HepG2 (cell line): ENCODE measurements around the gene ISG20. TPM values are rescaled to one million over a fixed set of nuclear protein-coding genes. Genes with fewer than 3 reads are reported as not detected.

Experiments
- ATAC-seq: fragments of 200-7000 bp; cut with Tn5 transposase; 3 replicates; pipeline ENCODE4 v1.9.1; 2020; ENCODE audit warnings: mild to moderate bottlenecking, moderate library complexity
- BruUV-seq: library from RNA; stranded (reverse); fragments of 400-500 nt; replicated peaks from 2 replicates; lab custom pipeline; 2021; lab: Mats Ljungman, UMichigan
- CTCF ChIA-PET: fragments of 300-600 bp; formaldehyde crosslinking; extraction: SDS; loops from one replicate; lab custom pipeline; 2021; ENCODE audit warnings: low total read pairs, inconsistent platforms, low intra/inter-chr PET ratio; lab: Yijun Ruan, JAX
- POLR2A ChIA-PET: fragments of 350-600 bp; sonication (Branson Sonifier 250); formaldehyde crosslinking; loops from one replicate; lab custom pipeline; 2020; ENCODE audit warnings: antibody characterized with exemption, inconsistent platforms; lab: Yijun Ruan, JAX
- DNase-seq: peaks from one replicate; pipeline ENCODE4 v3.0.0-alpha.2; 2015; ENCODE audit warnings: low spot score
- FAIRE-seq: peaks from 3 replicates; lab custom pipeline; 2011; peaks lifted over from hg19 to GRCh38; lab: Jason Lieb, UNC
- H2AFZ ChIP-seq: one replicate; pipeline ENCODE4 v1.6.1; 2011; ENCODE audit warnings: low read length, inconsistent platforms
- H3K27ac ChIP-seq: fragments of 300-600 bp; 3 replicates; pipeline ENCODE4 v1.8.0; 2011; ENCODE audit warnings: mixed run types, mild to moderate bottlenecking, mixed read lengths, low read length, inconsistent platforms; ENCODE audit not compliant: insufficient read depth; ENCODE audit errors: extremely low read length
- H3K27me3 ChIP-seq, 2 experiments: fragments of 200-600 bp in 1 of 2; 2 replicates in 1 of 2; 3 replicates in 1 of 2; pipeline versions ENCODE4 v1.6.0 to v1.8.0; 2011; ENCODE audit warnings: low read length in 2 of 2, mild to moderate bottlenecking in 2 of 2, moderate library complexity in 2 of 2, inconsistent platforms in 1 of 2; ENCODE audit not compliant: insufficient read depth in 2 of 2, control insufficient read depth in 1 of 2
- H3K36me3 ChIP-seq, 2 experiments: fragments of 200-600 bp in 1 of 2; replicated peaks in 1 of 2; 2 replicates in 1 of 2; 3 replicates in 1 of 2; pipeline versions ENCODE4 v1.5.1 to v1.8.0; 2011; ENCODE audit warnings: low read length in 2 of 2, inconsistent platforms in 1 of 2; ENCODE audit not compliant: insufficient read depth in 2 of 2, control insufficient read depth in 1 of 2
- H3K4me1 ChIP-seq: 2 replicates; pipeline ENCODE4 v1.5.1; 2012; ENCODE audit warnings: low read length, inconsistent platforms; ENCODE audit not compliant: insufficient read depth
- H3K4me2 ChIP-seq: 2 replicates; pipeline ENCODE4 v1.6.0; 2011; ENCODE audit warnings: low read depth, low read length, inconsistent platforms
- H3K4me3 ChIP-seq, 3 experiments: fragments of 200-600 bp in 1 of 3; sonication (generic), shearing (Covaris generic) in 1 of 3; replicated peaks in 1 of 3; 2 replicates each; pipeline ENCODE4 v1.5.1; 2011 to 2016; ENCODE audit warnings: low read length in 3 of 3, inconsistent platforms in 2 of 3, low read depth in 2 of 3, mild to moderate bottlenecking in 2 of 3, control low read depth in 1 of 3, mixed read lengths in 1 of 3; ENCODE audit not compliant: insufficient read depth in 1 of 3
- H3K79me2 ChIP-seq: one replicate; pipeline ENCODE4 v1.6.1; 2011; ENCODE audit warnings: low read length, inconsistent platforms; ENCODE audit not compliant: insufficient read depth
- H3K9ac ChIP-seq: 2 replicates; pipeline ENCODE4 v1.6.0; 2011; ENCODE audit warnings: mild to moderate bottlenecking, low read depth, low read length, inconsistent platforms; ENCODE audit not compliant: insufficient read depth
- H3K9me3 ChIP-seq: 2 replicates; pipeline ENCODE4 v1.5.1; 2012; ENCODE audit warnings: mild to moderate bottlenecking, low read length
- H4K20me1 ChIP-seq: 2 replicates; pipeline ENCODE4 v1.6.0; 2011; ENCODE audit warnings: inconsistent platforms, mild to moderate bottlenecking, low read length, moderate library complexity; ENCODE audit not compliant: insufficient read depth
- AGO1 ChIP-seq: fragments of 200-400 bp; formaldehyde crosslinking; IDR thresholded peaks from 2 replicates; pipeline ENCODE4 v1.6.1; 2017; ENCODE audit warnings: mild to moderate bottlenecking, low read depth, low read length, moderate library complexity; ENCODE audit not compliant: poor library complexity, severe bottlenecking
- ARNTL ChIP-seq: sonication (generic); formaldehyde crosslinking; IDR thresholded peaks from 2 replicates; pipeline ENCODE4 v1.4.0; 2020; ENCODE audit warnings: mild to moderate bottlenecking, missing genetic modification reagents
- ASH2L ChIP-seq: fragments of 300-600, 200-600 bp; sonication (generic); IDR thresholded peaks from 2 replicates; pipeline ENCODE4 v1.7.0; 2017; ENCODE audit warnings: low read depth, mild to moderate bottlenecking, moderate library complexity, mixed read lengths, low read length; ENCODE audit not compliant: insufficient read length
- CTCF ChIP-seq: sonication (generic); formaldehyde crosslinking; IDR thresholded peaks from 2 replicates; pipeline ENCODE4 v1.5.0; 2020; ENCODE audit warnings: mild to moderate bottlenecking, missing genetic modification reagents, moderate library complexity
- HNF4A ChIP-seq: sonication (generic); formaldehyde crosslinking; IDR thresholded peaks from 2 replicates; pipeline ENCODE4 v1.4.0; 2020; ENCODE audit warnings: missing genetic modification reagents
- PHF8 ChIP-seq: sonication (generic); formaldehyde crosslinking; IDR thresholded peaks from 2 replicates; pipeline ENCODE4 v1.5.0; 2020; ENCODE audit warnings: missing genetic modification reagents
- RAD21 ChIP-seq: fragments of 450-650 bp; formaldehyde crosslinking; IDR thresholded peaks from 2 replicates; pipeline ENCODE4 v1.5.0; 2020; ENCODE audit warnings: mild to moderate bottlenecking
- SALL1 ChIP-seq: sonication (generic); formaldehyde crosslinking; IDR thresholded peaks from 2 replicates; pipeline ENCODE4 v1.8.0; 2022; ENCODE audit warnings: mild to moderate bottlenecking, missing genetic modification reagents
- SIX4 ChIP-seq: sonication (generic); formaldehyde crosslinking; IDR thresholded peaks from 2 replicates; pipeline ENCODE4 v1.4.0; 2020; ENCODE audit warnings: missing genetic modification reagents
- SMC3 ChIP-seq: IDR thresholded peaks from 2 replicates; pipeline ENCODE4 v1.6.1; 2011; ENCODE audit warnings: low read length, improper control_type of control experiment
- STAG1 ChIP-seq: sonication (generic); formaldehyde crosslinking; IDR thresholded peaks from 2 replicates; pipeline ENCODE4 v1.4.0; 2020; ENCODE audit warnings: missing genetic modification reagents
- TEAD3 ChIP-seq: optimal IDR thresholded peaks from 2 replicates; pipeline ENCODE3; 2016; ENCODE audit warnings: borderline replicate concordance
- TFE3 ChIP-seq: IDR thresholded peaks from 2 replicates; pipeline ENCODE4 v1.6.1; 2016
- ZNF251 ChIP-seq: sonication (generic); formaldehyde crosslinking; IDR thresholded peaks from 2 replicates; pipeline ENCODE4 v1.9.0; 2021; ENCODE audit warnings: mild to moderate bottlenecking, missing genetic modification reagents
- ZNF644 ChIP-seq: IDR thresholded peaks from 2 replicates; pipeline ENCODE4 v1.6.1; 2016; ENCODE audit warnings: low read depth
- ZNF883 ChIP-seq: sonication (generic); formaldehyde crosslinking; IDR thresholded peaks from 2 replicates; pipeline ENCODE4 v1.5.1; 2020; ENCODE audit warnings: mild to moderate bottlenecking, missing genetic modification reagents; ENCODE audit errors: not compliant biosample characterization
- whole genome bisulfite sequencing: methylation state at CpG from one replicate; pipeline ENCODE4 v1.1.6; 2017; ENCODE audit warnings: low lambda C conversion rate; 5-methylcytosine and 5-hydroxymethylcytosine counted together
- in situ Hi-C: cut with HindIII; loops from 2 replicates; pipeline ENCODE4 v1.10.0; 2017; ENCODE audit warnings: low pct_unique_long_range_greater_than_20kb; ENCODE audit not compliant: extremely low pct_ligation_motif_present
- intact Hi-C: fragments of 100-400 bp; cut with micrococcal nuclease; formaldehyde crosslinking; loops from one replicate; pipeline ENCODE4 v1.10.0; 2022; ENCODE audit not compliant: unreplicated experiment
- polyA plus RNA-seq, 8 experiments: library from polyadenylated mRNA; depleted of rRNA in 3 of 8; stranded (reverse) in 7 of 8; unstranded in 1 of 8; fragments of >200 nt; fragmentation: Illumina TruSeq in 4 of 8; extraction: Trizol in 4 of 8; gene quantifications; 2 replicates each; pipeline versions ENCODE4 v1.2.1 to v1.2.3, GENCODE V29; 2011 to 2016; ENCODE audit warnings: low read depth in 4 of 8, missing spikeins in 1 of 8, mixed read lengths in 1 of 8; ENCODE audit not compliant: insufficient read depth in 1 of 8
- total RNA-seq, 5 experiments: library from RNA; depleted of rRNA; stranded (reverse); fragments of >200 nt; fragmentation: Illumina TruSeq; extraction: Trizol; gene quantifications; 2 replicates each; pipeline ENCODE4 v1.2.3, GENCODE V29; 2016; ENCODE audit warnings: low read depth in 1 of 5

The ISG20 gene
- total and polyA plus RNA-seq, 2 of the 13 experiments (the other 11 are each of a cell fraction or from before 2014, with no cell fraction given): 6.3 to 31.5 TPM

DNA sequence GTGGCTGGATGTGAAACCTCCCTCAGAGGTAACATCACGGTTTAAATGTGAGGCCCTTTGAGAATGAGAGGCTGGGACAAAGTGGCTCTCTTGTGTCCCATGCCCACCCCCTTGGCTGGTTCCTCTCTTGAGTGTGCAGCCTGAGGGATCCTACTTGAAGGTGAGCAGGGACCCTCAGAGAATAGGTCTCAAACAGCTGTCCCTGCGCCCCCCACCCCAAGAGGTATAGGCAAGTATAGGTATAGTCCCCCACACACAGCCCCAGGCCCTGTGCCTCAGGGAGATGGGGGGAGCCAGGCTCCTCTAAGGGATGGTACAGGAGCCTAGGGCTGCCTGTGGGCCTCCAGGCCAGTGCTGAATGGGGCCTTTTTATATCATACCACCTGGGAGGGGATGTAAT is 61.9 kb downstream of the ISG20 start:
- no peak for DNase-seq
- Histone ChIP-seq H3K27me3 (peaks cover under 1 to 47% of the 10 kb centered on the region in 2 experiments; a peak in 4 of 5 replicates), H3K9me3 (no peaks in the 10 kb centered on the region), H3K4me3 (no peak overlapping the region), H3K4me1 (no peaks in the 10 kb centered on the region), H4K20me1 (no peaks in the 10 kb centered on the region), H3K27ac (no peak overlapping the region), H3K36me3 (no peaks in the 10 kb centered on the region), H3K9ac (no peak overlapping the region), H3K79me2 (no peaks in the 10 kb centered on the region), H2AFZ (no peak overlapping the region), H3K4me2 (no peak overlapping the region)
- FAIRE-seq: no peak
- 0% methylated on average over 1 of the region's 2 CpGs for WGBS
- POLR2A ChIA-PET: no interaction called here
- BruUV-seq: no TSS peak
- ATAC-seq: peak; percentile 15; the same call in 1 of the 3 replicates
- intact Hi-C loops (loop anchor here (1.0 kb wide), 2 partner anchors 43 to 76 kb away; no protein-coding TSS in a partner anchor), in situ Hi-C loops (no loop called here)
- TF ChIP-seq PHF8 (CRISPR knock-in tag) (no peak), ZNF883 (CRISPR knock-in tag) (no peak), AGO1 (no peak), TFE3 (no peak)
- CTCF ChIA-PET: interaction anchor here (1.1 to 1.4 kb wide), 2 partner anchors 43 to 224 kb away, joined by 3 to 10 read pairs; no protein-coding TSS in a partner anchor

- DNase-seq: peak; percentile 39
- POLR2A ChIA-PET: no interaction called here
- Histone ChIP-seq H4K20me1 (no peaks in the 10 kb centered on the region), H3K9ac (no peak overlapping the region), H2AFZ (no peak overlapping the region), H3K27ac (no peak overlapping the region)
- FAIRE-seq: peak; percentile 39
- WGBS: 12% methylated on average over 2 of the region's 2 CpGs
- no peak for TF ChIP-seq SIX4 (CRISPR knock-in tag)
- TF ChIP-seq ASH2L: no peak
- peak; percentile 72 for TF ChIP-seq CTCF (CRISPR knock-in tag)
- TF ChIP-seq ZNF644 (CRISPR knock-in tag): peak; percentile 36; the same call in 1 of the 2 replicates
- TF ChIP-seq ZNF251 (CRISPR knock-in tag): no peak
- peak; percentile 65 for TF ChIP-seq STAG1
- TF ChIP-seq ARNTL: no peak
- peak; percentile 77 for TF ChIP-seq SMC3
- TF ChIP-seq RAD21 (CRISPR knock-in tag): peak; percentile 57
- peak; percentile 37; the same call in 1 of the 2 replicates for TF ChIP-seq HNF4A (CRISPR knock-in tag)
- 0 out of 2 replicates have a peak, but pooled peaks have one; percentile 16 for TF ChIP-seq SALL1 (CRISPR knock-in tag)
- peak; percentile 40 for TF ChIP-seq TEAD3
- TF ChIP-seq, all 625 proteins: peak for 8
- intact Hi-C loops (loop anchor here (1.0 kb wide), 2 partner anchors 44 to 77 kb away; no protein-coding TSS in a partner anchor), in situ Hi-C loops (no loop called here)
- Histone ChIP-seq H3K4me2 (no peak overlapping the region), H3K27me3 (peaks cover 3 to 47% of the 10 kb centered on the region in 2 experiments; a peak in 4 of 5 replicates), H3K9me3 (no peaks in the 10 kb centered on the region), H3K4me3 (no peak overlapping the region), H3K36me3 (no peaks in the 10 kb centered on the region), H3K79me2 (no peaks in the 10 kb centered on the region), H3K4me1 (no peaks in the 10 kb centered on the region)
- peak; percentile 92 for ATAC-seq
- CTCF ChIA-PET: interaction anchor here (1.0 to 1.4 kb wide), 3 partner anchors 44 to 225 kb away, joined by 3 to 10 read pairs (median 5); no protein-coding TSS in a partner anchor
- no TSS peak for BruUV-seq
Measured at GRCh38 chr15:88701561-88702095, 62.8 kb downstream of the ISG20 start.
